T47D (cell line): ENCODE results near the gene LYRM2.

Experiments used
- DNase-seq, 2 experiments: peaks; one replicate each; pipeline versions ENCODE4 v3.0.0 to v3.0.0-alpha.2; 2011 to 2012; ENCODE audit warnings: low read depth in 1 of 2, low spot score in 1 of 2
- JUND ChIP-seq: IDR thresholded peaks from 2 replicates; pipeline ENCODE4 v1.6.1; 2012; ENCODE audit warnings: low read depth
- in situ Hi-C: cut with HindIII; loops from 2 replicates; pipeline ENCODE4 v1.10.0; 2016; ENCODE audit warnings: low sequenced_read_pairs, low pct_unique_long_range_greater_than_20kb

Gene LYRM2

DNA sequence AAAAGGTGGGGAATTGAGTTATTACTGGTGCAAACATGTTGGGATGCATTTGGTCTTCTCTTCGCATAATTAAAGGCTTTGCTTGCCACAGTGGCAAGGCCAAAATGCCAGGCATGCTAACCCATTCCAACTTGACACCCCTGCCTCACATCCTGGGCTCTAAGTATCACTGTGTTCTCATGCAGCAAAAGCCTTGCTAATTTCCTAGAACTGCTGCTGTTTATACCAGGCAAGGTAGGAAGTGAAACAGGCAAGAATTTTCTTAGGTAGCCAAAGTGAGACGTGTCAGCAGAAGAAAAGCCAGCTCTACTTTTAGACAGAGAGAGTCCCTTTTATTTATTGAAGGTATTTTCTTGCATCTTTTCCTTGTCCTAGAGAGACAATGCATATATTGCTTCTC is 41.2 kb downstream of the LYRM2 start:
- in situ Hi-C loops = no loop called here
- DNase-seq = no peak
- TF ChIP-seq JUND = no peak

DNA sequence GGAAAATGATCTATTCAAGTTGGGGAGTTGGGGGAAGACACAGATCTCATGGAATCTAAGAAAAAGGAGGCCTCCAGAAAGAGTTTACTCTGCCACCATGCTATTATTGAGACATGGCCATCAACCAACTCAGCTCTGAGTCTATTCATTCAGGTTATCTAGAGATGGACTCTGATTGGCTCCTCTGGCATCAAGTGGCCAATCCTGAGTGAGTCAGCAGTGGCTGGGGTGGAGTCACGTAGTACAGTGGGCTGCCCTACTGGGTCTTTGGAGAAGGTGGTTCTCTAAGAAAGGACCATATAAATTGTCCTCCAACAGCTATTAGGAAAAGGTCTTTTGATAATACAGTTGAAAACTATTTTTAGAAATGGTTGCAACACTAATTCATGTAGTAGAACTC is 42.1 kb downstream of the LYRM2 start:
- DNase-seq = no peak
- no peak for TF ChIP-seq JUND
- in situ Hi-C loops = no loop called here

DNA sequence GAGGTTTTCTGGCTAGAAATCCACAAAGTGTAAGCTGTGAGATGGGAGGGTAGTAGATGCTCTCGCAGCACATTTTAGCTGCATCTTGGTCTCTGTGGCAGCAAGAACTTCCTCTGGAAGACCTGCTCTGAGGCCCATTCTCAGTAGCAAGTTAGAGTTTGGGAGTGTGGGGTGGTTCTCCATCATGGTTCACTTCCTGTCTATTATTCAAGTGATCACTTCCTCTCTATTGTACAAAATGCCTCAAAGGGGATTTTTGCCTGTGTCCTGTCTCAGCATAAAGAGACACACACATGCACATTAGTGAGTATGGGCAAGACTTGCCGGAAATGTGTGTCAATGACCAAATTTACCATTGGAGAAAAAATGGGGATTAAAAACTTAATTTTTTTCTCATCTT is 42.5 kb downstream of the LYRM2 start:
- DNase-seq = no peak
- in situ Hi-C loops = no loop called here
- no peak for TF ChIP-seq JUND

DNA sequence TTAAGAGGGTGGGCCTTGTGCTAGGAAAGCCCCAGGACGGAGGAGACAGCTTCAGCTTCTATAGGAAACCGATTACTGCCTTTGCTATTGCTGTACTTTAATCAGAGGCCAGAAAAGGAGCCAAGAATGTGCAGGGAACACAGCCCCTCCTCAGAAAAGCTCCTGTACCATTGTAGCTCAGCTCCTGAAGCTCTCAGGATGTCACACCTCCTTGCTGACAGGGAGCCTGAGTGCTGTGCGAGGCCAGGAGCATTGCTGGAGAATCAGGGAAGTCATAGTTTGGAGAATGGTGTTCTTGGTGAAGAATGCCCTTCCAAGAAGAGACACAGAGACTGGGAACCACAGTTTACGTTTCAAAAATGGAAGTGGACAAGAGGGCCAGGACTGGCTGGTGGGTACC is 46.8 kb downstream of the LYRM2 start:
- TF ChIP-seq JUND = no peak
- in situ Hi-C loops = no loop called here
- DNase-seq = no peak

DNA sequence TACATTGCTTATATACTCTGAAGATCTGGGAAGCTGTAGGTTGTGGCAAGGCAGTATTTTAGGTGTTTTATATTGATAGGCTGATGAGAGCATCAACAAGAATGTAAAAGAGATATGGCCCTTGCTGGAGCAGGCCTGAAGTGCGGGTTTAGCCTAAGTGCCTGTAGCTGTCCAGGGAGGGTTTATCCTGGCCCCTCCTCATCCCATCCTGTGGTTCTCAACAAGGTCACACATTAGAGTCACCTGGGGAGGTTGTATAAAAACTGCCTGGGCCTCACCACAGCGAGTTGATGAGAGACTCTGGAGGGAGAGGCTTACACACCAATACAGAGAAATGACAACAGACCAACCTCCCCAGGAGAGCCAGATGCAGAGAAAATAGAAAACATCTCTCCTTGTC is 48.4 kb downstream of the LYRM2 start:
- no peak for TF ChIP-seq JUND
- in situ Hi-C loops = no loop called here
- DNase-seq = no peak

DNA sequence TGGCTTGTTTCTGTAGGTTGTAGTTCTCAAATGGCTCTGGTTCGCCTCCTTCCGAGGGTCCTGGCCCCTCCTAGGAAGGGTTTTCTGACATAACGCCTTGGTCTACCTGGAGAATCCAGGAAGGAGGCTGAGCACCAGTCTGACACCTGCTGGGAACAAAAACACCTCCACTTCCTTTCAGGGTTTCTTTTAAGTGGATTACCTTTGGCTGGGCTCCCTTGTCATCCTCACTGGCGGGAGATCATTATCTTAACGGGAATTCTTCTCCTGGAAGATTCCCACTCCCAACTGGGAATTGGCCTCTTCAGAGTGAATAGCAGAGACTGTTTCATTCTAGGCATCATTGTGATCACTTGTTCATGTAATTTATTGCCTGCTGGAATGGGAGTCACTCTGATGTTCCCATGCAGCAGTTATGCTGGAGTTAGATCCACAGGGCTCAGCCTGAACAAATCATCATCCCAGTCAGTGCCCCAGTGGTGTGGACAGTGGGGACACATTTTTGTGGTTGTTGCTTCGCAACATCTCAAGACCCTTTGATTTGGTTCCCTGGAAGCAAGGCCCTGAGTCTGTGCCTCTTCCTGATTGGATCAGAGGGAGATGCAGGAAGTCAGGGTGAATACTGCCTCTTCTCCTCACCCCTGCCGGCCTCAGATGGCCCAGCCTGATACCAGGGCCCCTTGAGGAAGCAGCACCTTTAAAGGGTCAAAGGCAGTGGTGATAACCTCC is 49.1 kb downstream of the LYRM2 start:
- in situ Hi-C loops = no loop called here
- DNase-seq = peak in 1 of 2 experiments; percentile 19

DNA sequence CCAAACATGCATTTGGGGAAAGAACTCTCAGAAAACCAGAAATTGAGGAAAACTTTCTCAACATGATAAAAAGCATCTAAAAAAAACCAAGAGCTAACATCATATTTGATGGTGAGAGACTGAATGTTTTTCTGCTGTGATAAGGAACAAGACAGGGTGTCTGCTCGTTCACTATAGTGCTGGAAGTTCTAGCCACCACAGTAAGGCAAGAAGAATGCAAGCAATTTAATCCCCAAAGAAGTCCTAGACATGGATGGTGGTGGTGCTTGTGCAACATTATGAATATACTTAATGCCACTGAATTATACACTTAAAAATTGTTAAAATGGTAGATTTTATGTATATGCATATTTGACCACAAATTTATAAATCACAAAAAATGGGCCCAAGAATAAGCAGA is 53.4 kb downstream of the LYRM2 start:
- in situ Hi-C loops = no loop called here
- TF ChIP-seq JUND = no peak

More for the DNA sequence above, 49.1 kb downstream of the LYRM2 start:
- TF ChIP-seq JUND = no peak

DNA sequence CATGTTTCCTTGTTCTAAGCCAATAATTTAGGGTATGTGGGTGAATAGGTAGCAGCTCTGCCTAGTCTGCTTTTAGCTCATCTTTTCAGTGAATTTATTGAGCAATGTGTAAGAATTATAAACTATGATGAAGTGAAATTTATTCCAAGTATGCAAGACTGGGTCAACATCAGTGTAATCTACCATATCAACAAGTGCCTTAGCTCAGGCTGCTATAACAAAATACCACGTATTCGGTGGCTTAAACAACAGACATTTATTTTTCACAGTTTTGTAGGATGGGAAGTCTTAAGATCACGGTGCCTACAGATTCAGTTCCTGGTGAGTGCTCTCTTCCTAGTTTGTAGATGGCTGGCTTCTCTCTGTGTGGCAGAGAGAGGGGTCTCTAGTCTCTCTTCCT is 54.0 kb downstream of the LYRM2 start:
- in situ Hi-C loops = no loop called here
- TF ChIP-seq JUND = no peak

More for the DNA sequence above, 53.4 kb downstream of the LYRM2 start:
- no peak for DNase-seq

DNA sequence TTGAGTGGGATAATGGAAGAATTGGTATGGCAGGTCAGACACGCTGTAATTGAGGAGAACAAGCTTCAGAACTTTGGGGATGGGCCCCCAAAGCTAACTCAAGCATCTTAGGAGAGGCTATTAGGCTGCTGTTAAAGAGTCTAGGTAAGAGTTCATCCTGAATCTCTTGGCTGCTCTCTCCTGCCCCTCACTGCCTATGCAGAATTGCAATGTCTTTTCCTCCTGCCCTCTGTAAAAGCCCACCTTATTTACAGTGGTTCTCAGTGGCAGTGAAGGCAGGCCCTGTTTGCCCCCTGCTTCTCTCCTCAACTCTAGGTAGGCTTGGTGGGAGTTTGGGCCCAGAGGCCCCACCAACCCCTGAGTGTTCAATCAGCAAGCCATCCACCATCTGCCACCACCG is 55.0 kb downstream of the LYRM2 start:
- DNase-seq = no peak
- no peak for TF ChIP-seq JUND
- in situ Hi-C loops = no loop called here

More for the DNA sequence above, 54.0 kb downstream of the LYRM2 start:
- DNase-seq = no peak

DNA sequence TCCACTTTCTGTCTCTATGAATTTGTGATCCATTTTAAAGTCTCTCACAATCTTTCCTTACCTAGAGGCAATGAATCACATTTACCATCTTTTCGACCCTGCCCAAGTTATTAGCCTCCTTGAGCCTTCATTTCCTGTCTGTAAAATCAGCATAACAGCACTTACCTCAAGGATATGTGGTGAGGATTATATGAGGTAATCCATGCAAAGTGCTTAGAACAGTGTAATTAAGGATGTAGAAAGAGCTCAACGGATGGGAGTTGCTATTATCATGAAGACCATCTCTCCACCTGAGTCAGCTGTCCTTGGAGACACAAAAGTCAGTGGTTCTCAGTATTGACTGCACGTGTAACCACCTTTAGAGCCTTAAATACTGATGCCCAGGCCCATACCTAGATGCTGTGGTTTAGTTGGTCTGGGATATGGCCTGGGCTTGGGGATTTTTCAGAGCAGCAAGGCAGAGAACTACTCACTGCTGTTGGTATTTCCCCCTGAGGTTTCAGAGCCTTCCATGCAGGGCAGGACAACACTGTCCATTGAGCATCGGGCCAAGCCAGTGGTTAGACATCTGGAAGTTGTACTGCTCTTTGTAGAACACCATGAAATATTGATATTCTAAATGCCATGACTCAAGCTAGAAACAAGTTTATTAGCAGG is 55.8 kb downstream of the LYRM2 start:
- in situ Hi-C loops = no loop called here
- no peak for DNase-seq
- no peak for TF ChIP-seq JUND

DNA sequence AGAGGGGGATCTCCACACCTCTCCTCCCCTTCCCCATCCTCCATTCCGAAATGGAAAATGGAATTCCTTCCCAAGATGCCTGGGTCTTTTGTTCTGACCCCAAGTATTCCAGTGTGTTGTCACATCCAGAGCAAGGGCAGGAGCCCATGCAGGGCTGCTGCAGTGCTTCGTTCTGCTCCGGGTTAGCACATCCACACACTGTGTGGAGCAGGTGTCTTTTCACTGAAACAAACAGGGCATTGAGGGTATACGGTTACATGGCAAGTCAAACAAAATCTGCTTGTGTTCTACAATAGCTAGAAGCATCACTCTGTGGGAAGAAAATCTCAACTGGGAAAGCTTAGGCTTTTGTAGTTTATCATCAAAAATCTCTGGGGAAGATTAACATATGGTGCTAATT is 56.9 kb downstream of the LYRM2 start:
- DNase-seq = no peak
- in situ Hi-C loops = no loop called here
- TF ChIP-seq JUND = no peak

DNA sequence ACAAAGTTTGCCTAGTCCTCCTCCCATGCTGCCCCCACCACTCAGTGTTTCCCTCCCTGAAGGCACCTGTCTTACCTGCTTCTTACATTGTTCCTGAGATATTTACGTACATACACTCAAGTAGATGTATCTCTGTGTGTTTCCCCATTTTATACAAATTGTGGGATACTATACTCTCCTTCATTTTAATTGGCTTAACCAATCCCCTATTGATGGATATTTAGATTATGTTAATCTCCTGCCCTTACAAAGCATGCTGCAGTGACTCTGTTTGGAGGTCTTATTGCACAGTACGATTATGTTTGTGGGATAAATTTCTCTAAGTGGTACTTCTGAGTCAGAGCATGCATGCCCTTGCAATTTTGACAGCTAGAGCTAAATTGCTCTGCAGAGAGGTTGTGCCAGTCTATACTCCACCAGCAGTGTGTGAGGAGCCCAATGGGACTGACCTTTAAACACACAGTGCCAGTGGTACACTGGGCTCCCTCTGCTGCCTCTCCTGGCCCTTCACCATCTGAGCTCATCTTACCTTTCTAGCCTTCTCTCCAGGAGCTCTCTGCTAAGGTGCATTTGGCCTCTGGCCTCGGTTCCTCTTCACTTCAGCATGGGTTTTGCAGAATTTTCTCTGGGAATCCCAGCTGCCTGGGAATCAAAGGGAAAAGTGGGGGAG is 57.4 kb downstream of the LYRM2 start:
- in situ Hi-C loops = no loop called here
- no peak for TF ChIP-seq JUND
- no peak for DNase-seq

DNA sequence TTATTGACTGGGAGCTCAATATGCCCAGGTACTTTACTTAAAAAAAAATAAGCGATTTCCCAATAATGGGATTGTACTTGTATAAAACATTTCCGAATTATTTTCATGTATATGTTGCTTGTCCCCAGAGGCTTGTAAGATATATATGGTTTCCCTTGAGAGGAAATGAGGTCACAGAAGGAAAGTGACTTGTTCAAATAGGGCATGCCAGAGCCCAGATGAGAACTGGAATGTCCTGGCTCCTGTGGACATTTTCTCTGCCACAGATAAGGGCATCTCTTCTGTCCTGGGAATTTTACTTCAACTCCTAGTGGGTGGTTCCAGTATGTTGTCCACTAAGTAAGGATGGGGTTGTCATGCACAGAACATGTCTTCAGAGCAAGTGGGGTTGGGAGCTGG is 63.0 kb downstream of the LYRM2 start:
- no peak for TF ChIP-seq JUND
- no peak for DNase-seq
- in situ Hi-C loops = no loop called here
